Medulla oblongata (tissue), 1 donor: Measurements from ENCODE around the gene LETMD1.
"Not testable (repeated sequence)": the region's sequence is repeated elsewhere in the genome, so short reads cannot be mapped to it uniquely, and the experiment has no call there.

Experiments
- DNase-seq: peaks from one replicate; pipeline ENCODE4 v3.0.0-alpha.2; 2015; ENCODE audit errors: extremely low spot score

The LETMD1 gene, protein sequence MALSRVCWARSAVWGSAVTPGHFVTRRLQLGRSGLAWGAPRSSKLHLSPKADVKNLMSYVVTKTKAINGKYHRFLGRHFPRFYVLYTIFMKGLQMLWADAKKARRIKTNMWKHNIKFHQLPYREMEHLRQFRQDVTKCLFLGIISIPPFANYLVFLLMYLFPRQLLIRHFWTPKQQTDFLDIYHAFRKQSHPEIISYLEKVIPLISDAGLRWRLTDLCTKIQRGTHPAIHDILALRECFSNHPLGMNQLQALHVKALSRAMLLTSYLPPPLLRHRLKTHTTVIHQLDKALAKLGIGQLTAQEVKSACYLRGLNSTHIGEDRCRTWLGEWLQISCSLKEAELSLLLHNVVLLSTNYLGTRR

GRCh38 chr12:51047655-51048540, at the start of gene LETMD1:
TSS of gene LETMD1 (plus strand) at chr12:51048327. CDS start at chr12:51048357, 30 bp downstream.
- DNase-seq = peak; percentile 100

GRCh38 chr12:50999093-50999492, 49.0 kb upstream of the LETMD1 start:
- DNase-seq = no peak

DNA sequence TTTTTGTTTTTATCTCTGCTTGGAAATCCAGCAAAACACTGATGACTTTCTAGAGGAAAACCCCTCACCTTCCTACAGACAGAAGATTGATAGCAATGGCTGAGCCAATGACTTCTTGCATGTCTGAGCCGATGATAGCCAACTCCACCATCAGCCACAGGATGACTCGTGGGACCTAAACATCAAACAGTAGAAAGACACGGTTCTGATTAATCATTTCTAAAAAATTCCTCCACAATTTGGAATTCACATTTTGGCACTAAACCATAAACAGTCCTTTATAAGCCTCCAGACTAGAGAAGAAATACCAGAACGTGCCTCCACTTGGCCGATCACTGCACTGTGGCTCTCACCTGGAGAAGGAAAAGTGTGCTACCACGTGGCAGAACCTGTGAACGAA, 47.9 kb upstream of the LETMD1 start:
- DNase-seq = no peak

- no peak for DNase-seq
Observed at GRCh38 chr12:51001799-51002198, 46.3 kb upstream of the LETMD1 start.

- no peak for DNase-seq
Observed at GRCh38 chr12:51004504-51004903, 43.6 kb upstream of the LETMD1 start.

GRCh38 chr12:51005030-51005429, 43.1 kb upstream of the LETMD1 start:
- no peak for DNase-seq

GRCh38 chr12:51005671-51006070, 42.5 kb upstream of the LETMD1 start:
- DNase-seq = no peak

- DNase-seq = no peak
Observed at GRCh38 chr12:51008329-51009055, 39.6 kb upstream of the LETMD1 start.

DNA sequence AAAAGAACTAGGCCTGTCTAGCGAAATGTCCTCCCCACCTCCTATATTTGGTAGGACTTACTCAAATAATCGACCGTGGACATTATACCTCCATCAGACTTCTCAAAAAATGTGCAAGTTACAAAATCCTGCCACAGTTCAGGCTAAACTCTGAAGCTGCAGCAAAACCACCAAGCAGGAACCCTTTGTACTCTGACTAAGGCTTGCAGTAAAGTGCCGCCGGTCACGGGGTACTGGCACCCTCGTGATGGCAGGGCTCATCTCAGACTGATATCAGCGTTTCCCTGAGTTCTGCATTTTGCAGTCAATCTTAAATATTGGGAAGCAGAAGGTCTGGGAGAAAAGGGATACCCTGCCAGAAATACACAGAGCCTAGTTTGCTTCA, 39.1 kb upstream of the LETMD1 start:
- peak; percentile 95 for DNase-seq

DNA sequence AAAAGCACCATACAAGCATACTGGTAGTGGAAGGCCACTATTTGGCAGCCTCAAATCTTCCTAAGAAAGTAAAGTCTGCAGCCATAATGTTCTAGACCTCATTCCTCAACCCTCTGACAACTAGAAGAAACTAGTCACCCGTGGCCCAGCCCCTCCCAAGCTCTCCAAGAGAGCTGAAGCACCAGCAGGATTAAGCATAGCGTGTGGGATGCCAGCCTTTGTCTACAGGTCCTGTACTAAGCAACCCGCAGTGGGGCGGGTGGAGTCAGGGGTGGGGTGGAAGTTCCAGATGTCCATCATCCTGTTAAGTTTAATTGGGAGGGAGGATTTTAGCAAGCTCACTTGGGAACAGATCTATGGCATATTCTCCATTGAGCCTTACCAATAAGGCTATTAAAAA, 36.2 kb upstream of the LETMD1 start:
- DNase-seq = no peak

GRCh38 chr12:51012570-51013236, 35.4 kb upstream of the LETMD1 start:
- no peak for DNase-seq

GRCh38 chr12:51013441-51013840, 34.7 kb upstream of the LETMD1 start:
- no peak for DNase-seq

GRCh38 chr12:51014467-51014866, 33.7 kb upstream of the LETMD1 start:
- not testable (repeated sequence) for DNase-seq

GRCh38 chr12:51017452-51017851, 30.7 kb upstream of the LETMD1 start:
- DNase-seq = no peak

GRCh38 chr12:51018956-51019355, 29.2 kb upstream of the LETMD1 start:
- no peak for DNase-seq

DNA sequence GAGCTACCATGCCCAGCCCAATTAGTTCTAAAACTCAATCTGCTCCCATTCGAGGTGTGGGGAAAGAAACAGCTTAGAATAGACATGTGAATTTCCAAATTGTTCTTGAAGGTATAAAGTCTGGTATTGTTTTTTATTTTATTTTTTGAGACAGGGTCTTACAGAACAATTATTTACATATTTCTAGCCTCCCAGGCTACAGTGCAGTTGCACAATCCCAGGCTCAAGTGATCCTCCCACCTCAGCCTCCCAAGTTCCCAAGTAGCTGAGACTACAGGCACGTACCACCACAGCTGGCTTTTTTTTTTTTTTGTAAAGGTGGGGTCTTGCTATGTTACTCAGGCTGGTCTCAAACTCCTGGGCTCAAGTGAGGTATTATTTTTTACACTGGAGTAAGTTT, 28.2 kb upstream of the LETMD1 start:
- DNase-seq = no peak

GRCh38 chr12:51020448-51021182, 27.5 kb upstream of the LETMD1 start:
- DNase-seq = peak; percentile 86

GRCh38 chr12:51021694-51022093, 26.4 kb upstream of the LETMD1 start:
- no peak for DNase-seq

DNA sequence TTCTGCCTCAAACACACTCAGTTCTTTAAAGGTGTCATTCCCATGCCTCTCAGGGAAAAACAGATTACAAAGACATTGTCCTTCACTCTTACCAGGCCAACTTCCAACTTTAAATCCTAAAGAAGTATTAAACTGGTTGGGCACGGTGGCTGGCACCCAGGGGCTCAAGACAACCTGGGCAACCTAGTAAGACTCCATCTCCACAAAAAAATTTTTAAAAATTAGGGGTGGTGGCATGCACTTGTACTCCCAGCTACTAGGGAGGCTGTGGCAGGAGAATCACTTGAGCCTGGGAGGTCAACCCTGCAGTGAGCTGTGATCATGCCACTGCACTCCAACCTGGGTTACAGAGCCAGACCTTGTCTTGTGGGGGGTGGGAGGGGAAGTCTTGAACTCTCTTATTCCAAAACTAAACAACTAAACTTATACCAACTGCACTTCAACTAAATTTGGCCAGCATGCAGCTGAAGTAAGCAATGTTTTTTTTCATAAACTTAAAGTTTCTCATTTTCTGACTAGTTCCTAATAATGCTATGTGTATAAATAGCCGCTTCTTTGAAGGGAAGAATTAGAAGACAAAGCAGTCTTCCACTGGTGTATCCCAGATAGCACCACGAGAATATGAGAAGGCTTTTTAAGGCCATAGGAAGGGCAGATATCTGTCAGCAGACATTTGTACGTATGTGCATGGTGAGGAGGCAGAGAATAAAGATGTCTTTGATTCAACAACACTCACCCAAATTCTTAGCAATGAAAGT, 24.3 kb upstream of the LETMD1 start:
- no peak for DNase-seq

DNA sequence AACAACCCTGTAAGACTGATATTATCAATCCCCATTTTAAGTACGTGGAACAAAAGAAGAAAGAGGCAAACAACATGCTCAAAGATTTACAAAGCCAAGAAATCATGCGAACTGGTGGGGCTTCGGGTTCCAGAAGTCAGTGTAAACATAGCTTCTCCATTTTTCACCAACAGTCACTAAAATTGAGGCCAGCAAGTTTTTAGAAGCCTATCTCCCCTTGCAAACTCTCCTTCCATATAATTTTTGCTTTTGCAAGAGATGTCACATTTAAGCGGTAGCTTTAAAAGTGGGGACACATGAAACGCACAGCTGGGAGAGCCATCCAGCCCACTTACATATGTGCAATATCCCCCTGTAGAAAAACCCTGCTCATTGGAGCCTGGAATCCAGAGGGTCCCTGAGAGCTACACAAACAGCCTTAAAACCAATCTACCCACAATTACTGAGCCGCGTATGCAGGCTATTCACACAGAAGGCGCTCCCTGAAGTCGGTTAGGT, 22.7 kb upstream of the LETMD1 start:
- no peak for DNase-seq
